SK-N-DZ (cell line): Measurements from ENCODE around the gene STRIP2.
"Not testable (repeated sequence)": the region's sequence is repeated elsewhere in the genome, so short reads cannot be mapped to it uniquely, and the experiment has no call there.

Experiments used
- DNase-seq: peaks from one replicate; pipeline ENCODE4 v3.0.0-alpha.2; 2015; ENCODE audit warnings: low spot score

Gene STRIP2

DNA sequence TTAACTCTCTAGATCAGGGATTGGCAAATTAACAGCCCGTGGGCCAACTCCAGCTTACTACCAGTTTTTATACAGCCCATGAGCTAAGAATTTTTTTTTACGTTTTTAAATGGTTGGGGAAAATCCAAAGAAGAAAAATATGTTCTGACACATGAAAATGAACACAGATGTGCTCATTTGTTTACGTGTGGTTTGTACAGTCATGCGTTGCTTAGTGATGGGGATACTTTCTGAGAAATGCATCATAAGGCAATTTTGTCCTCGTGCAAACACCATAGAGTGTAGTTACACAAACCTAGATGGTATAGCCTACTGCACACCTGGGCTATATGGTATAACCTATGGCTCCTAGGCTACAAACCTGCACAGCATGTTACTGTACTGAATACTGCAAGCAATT is 59.8 kb downstream of the STRIP2 start:
- DNase-seq: no peak

- peak; percentile 75 for DNase-seq
These were observed 61.8 kb downstream of the STRIP2 start for GRCh38 chr7:129495987-129496386.

DNA sequence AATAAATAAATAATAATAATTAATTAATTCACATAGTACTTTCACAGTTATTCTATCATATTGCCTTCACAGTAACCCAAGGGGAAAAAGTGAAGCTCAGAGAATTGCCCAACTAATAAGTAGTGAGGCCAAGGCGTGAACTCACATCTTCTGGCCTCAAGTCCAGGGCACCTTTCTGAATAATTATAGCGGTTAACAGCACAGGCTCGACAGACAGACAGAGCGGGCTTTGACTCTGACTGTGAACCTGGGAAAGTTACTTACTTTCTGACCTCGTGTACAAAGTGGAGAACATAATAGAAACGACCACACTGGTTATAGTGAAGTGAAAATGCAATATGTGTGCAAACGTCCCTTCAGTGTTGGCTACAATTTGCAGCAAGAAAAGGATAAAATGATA is 62.4 kb downstream of the STRIP2 start:
- no peak for DNase-seq

- no peak for DNase-seq
These were observed 62.9 kb downstream of the STRIP2 start for GRCh38 chr7:129497156-129497555.

DNA sequence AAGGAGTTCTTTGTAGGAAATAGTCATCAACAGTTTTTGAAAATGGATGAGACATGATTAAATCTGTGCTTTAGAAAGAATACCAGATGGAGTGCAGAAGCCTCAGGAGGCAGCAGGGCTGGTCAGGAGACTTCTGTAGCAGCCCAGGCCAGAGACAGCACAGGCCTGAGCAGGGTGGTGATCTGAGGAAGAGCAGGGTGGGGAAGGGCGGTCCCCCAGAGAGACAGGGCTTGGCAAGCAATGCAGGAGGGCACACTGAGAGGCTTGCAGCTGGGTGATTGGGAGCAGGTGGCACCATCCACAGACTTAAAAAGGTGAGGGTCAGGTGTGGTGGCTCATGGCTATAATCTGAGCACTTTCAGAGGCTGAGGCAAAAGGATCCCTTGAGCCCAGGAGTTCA is 63.8 kb downstream of the STRIP2 start:
- no peak for DNase-seq

GRCh38 chr7:129499999-129500398 is 65.8 kb downstream of the STRIP2 start:
- DNase-seq: no peak

GRCh38 chr7:129501760-129502707 is 67.8 kb downstream of the STRIP2 start, which contains the start of gene SMKR1:
TSS of gene SMKR1 (plus strand) at chr7:129502531. CDS start at chr7:129502825, 294 bp downstream.
- peak; percentile 49 for DNase-seq

DNA sequence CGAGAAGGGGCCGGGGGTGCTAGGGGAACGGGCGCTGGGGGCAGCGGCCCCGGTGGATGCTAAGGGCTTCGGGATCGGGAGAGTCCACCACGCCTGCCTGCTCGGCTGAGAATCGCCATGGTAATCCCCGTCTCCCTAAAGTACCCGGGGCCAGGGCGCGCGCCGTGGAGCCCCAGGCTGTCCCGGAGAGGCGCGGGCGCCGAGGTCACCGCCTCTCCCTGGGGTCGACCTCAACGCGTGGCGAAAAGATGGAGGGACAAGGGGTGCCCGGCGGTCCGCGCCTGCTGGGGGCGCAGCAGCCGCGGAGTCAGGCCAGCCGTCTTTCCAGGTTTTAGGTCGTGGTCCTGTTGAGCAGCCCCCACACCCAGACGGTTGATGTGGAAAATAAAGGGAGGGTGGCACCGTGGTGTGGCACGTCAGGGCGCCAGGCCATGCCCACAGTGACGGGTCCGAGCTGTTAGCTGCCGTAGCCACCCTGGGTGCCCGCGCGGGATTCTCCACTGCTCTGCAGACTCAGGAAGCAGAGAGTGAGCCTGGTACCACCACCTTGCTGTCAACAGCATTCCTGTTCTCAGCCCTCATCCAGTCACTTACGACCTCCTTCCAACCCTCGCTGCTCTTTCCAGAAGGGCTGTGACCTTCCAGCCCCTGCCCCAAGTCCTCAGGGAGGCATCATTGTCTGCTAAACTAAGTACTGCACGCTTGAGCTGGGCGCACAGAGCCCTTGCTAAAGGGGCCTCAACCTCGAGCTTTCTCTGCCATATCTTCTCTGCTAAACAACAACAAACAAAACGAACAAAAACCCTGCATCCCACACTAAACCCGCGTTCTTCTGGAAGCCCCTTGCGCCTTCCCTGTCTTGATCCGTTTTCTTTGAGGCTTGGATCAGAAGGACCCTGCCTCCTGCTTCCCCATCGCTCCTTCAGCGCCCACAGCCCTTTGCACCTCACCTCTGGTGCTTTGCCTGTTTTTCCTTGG is 68.8 kb downstream of the STRIP2 start:
- no peak for DNase-seq

DNA sequence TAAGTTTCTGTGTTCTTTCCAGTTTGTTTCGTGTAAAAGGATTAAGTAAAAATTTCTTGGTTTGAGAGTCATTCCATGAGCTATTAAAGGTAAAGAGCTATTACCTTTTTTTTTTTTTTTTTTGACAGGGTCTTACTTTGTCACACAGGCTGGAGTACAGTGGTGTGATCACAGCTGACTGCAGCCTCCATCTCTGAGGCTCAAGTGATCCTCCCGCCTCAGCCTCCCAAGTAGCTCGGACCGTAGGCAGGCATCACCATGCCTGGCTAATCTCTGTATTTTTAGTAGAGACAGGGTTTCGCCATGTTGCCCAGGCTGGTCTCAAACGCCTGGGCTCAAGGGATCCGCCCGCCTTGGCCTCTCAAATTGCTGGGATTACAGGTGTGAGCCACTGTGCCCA is 69.5 kb downstream of the STRIP2 start:
- no peak for DNase-seq

- DNase-seq: no peak
These were observed 78.0 kb downstream of the STRIP2 start for GRCh38 chr7:129512192-129512591.

DNA sequence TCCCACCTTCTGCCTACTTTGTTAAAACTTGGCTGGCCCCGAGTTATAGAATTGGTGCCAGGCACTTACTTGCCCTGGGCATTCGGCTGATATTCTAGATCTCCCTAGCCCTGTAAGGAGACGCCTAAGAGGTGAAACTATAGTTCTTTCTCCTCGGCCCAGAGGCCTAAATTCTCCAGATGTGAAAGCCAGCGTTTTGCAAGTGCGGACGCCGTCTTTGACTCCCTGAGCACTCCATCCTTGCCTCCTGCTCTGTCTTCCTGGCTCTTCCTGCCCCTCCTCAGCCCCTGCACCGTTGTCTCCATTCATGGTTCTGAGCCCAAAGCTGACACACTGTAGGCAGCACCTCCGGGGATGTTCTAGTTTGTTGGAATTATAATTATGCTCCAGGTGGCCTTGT is 79.3 kb downstream of the STRIP2 start:
- DNase-seq: no peak

DNA sequence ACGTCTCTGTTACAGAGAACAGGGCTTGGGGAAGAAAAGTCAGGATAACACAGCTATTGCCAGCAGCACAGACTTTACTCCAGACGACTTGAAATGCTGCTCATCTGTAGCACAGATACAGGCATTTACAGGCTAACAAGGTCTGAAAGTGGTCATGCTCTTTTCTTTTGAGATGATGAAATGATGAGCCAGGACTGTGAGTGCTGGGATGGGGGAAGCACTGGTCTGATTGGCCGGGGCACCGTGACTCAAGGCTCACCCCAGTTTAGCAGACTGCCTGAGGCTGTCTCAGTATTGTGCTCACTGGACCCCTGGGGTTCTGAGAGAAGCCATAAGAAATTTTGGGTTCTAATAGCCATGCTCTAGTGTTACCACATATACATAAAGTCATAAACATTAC is 80.5 kb downstream of the STRIP2 start:
- no peak for DNase-seq

DNA sequence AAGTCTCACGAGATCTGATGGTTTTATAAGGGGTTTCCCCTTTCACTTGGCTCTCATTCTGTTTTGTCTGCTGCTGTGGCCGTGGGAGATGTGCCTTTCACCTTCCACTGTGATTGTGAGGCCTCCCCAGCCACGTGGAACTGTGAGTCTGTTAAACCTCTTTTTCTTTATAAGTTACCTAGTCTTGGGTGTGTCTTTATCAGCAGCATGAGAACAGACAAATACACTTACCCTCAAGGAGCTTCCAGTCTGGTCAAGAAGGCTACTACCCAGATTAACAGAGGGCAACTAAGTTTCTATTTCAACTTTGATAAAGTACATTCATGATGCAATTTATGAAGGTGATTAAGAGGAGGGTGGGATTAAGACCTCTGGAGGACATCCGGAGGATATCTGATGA is 81.1 kb downstream of the STRIP2 start:
- no peak for DNase-seq

DNA sequence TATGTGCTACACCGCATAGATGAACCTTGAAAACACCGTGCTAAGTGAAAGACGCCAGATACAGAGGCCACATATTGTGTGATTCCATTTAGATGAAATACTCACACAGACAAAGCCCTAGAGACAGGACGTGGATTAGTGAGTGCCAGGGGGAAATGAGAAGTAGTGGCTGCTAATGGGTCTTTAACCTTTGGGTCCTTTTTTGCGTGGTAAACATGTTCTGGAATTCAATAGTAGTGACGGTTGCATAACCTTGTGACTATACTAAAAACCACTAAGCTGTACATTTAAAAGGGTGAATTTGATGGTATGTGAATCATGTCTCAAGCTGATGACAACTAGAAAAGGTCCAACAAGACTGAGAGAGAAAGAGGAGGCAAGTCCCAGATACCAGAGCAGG is 83.7 kb downstream of the STRIP2 start:
- DNase-seq: no peak

DNA sequence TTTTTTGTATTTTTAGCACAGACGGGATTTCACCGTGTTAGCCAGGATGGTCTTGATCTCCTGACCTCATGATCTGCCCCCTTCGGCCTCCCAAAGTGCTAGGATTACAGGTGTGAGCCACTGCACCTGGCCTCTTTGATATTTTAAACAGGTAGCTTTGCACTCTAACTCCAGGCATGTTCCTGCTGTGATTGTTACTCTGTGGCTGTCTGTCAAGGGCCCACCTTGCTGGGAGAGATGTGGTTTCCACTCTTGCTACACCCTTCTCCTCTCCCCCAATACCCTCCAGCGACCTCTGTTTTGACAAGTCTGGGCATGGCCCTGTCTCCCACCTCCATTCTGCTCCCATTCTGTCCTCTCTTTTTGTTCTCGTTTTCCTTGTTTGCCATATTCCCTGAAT is 85.2 kb downstream of the STRIP2 start:
- no peak for DNase-seq

DNA sequence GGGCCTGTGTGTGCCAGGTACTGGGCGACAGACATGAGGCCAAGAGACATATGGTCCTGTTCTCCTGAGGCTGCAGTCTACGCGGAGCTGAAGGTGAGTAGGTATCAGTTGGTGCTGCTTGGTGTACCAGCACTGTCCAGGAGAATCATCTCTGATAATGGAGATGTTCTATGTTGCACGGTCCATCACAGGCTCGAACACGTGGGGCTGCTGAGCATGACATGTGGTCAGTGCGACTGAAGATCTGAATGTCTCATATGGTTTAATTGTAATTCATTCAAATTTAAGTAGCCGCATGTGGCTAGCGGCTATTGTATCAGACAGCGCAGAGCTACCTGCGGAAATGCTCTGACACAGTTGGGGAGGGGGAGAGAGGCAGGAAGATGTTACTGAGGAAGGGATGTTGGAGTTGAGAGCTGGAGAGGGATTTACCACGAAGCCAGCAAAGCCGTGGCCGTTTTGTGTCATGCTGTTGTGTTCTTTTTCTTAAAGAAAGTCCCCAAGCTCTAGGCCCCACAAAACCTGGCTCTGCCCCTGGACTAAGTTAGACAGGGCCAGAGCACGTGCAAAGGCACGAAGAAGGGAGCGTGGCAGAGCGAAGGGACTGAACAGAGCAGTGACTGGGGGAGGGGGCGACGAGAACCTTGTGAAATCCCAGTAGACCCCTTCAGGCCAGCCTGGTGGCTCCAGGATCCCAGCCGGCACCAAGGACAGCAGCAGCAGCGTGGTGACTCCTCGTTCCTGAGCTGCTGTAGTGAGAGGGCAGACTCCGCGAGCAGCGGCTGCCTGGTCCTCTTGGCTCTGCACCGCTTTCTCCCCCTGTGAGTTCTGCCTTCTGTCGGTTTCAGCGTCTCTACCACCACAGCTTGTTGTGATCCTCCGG is 88.1 kb downstream of the STRIP2 start:
- DNase-seq: peak; percentile 19

GRCh38 chr7:129522971-129523340 is 88.7 kb downstream of the STRIP2 start:
- no peak for DNase-seq

- DNase-seq: no peak
These were observed 89.7 kb downstream of the STRIP2 start for GRCh38 chr7:129523924-129524323.

- not testable (repeated sequence) for DNase-seq
These were observed 90.2 kb downstream of the STRIP2 start for GRCh38 chr7:129524405-129524804.

- DNase-seq: no peak
These were observed 91.1 kb downstream of the STRIP2 start for GRCh38 chr7:129525225-129525862.

GRCh38 chr7:129529643-129530042 is 95.4 kb downstream of the STRIP2 start:
- DNase-seq: no peak
